Tibial artery (tissue), 4 donors: ENCODE measurements around the gene BRCA2.
"Not testable (repeated sequence)": the region's sequence is repeated elsewhere in the genome, so short reads cannot be mapped to it uniquely, and the experiment has no call there.

Experiments
- DNase-seq, 2 donors: peaks; one replicate each; pipeline ENCODE4 v3.0.0-alpha.2; 2019
- H3K27ac ChIP-seq, 2 donors: fragments of 200-600 bp; sonication (generic) in 1 of 2; 1 replicate in 1 of 2; 2 replicates in 1 of 2; pipeline ENCODE4 v1.5.1; 2018 to 2019; ENCODE audit warnings: mild to moderate bottlenecking in 1 of 2
- H3K27me3 ChIP-seq, 2 donors: fragments of 200-600 bp; sonication (generic) in 1 of 2; one replicate each; pipeline versions ENCODE4 v1.5.1 to v1.6.0; 2016 to 2019
- H3K36me3 ChIP-seq, 3 donors: fragments of 200-600 bp; sonication (generic) in 2 of 3; one replicate each; pipeline ENCODE4 v1.5.1; 2016 to 2019; ENCODE audit warnings: mild to moderate bottlenecking in 2 of 3
- H3K4me1 ChIP-seq, 4 donors: fragments of 200-600 bp; sonication (generic) in 2 of 4; 1 replicate in 3 of 4; 2 replicates in 1 of 4; pipeline ENCODE4 v1.5.1; 2016 to 2019
- H3K4me3 ChIP-seq, 2 donors: fragments of 200-600 bp; sonication (generic) in 1 of 2; 1 replicate in 1 of 2; 2 replicates in 1 of 2; pipeline ENCODE4 v1.5.1; 2018 to 2019; ENCODE audit warnings: mild to moderate bottlenecking in 2 of 2
- H3K9me3 ChIP-seq, 3 donors: fragments of 200-600 bp; sonication (generic) in 1 of 3; one replicate each; pipeline ENCODE4 v1.5.1; 2016 to 2019
- intact Hi-C: fragments of 100-400 bp; cut with DNase I; formaldehyde crosslinking; loops from one replicate; pipeline ENCODE4 v1.15.0; 2023; ENCODE audit warnings: low total_unique reads
- TF ChIP-seq, protein P1 (sequence below), 2 experiments: fragments of 200-600 bp in 1 of 2; fragments of 450-650 bp in 1 of 2; IDR thresholded peaks; one replicate each; pipeline ENCODE4 v1.5.1; 2017 to 2019; ENCODE audit warnings: antibody characterized with exemption in 2 of 2, mild to moderate bottlenecking in 1 of 2, moderate library complexity in 1 of 2

The BRCA2 gene

DNA sequence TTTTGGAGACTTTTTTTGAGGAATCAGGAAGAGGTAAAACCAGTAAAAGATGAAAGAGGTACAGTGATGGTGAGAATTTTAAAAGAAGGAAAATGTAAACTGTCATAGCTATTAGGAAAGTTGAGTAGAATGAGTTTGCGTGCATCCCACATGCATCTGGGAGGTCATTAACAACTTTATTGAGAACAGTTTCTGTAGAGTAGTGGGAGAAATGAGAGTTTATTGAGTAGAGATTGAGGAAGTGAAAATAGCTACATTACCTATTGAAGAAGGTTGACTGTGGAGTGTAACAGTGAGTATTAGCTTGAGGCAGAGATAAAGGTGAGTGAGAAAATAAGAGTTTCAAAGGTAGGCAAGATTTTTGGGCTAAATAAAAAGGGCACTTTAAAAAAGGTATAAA, 38.7 kb downstream of the BRCA2 start:
- Histone ChIP-seq H3K4me3 (no peak overlapping the region), H3K36me3 (no peaks in the 10 kb centered on the region), H3K9me3 (no peaks in the 10 kb centered on the region), H3K4me1 (no peaks in the 10 kb centered on the region), H3K27me3 (no peaks in the 10 kb centered on the region), H3K27ac (no peak overlapping the region)
- DNase-seq = no peak
- intact Hi-C loops = no loop called here
- TF ChIP-seq, protein P1, sequence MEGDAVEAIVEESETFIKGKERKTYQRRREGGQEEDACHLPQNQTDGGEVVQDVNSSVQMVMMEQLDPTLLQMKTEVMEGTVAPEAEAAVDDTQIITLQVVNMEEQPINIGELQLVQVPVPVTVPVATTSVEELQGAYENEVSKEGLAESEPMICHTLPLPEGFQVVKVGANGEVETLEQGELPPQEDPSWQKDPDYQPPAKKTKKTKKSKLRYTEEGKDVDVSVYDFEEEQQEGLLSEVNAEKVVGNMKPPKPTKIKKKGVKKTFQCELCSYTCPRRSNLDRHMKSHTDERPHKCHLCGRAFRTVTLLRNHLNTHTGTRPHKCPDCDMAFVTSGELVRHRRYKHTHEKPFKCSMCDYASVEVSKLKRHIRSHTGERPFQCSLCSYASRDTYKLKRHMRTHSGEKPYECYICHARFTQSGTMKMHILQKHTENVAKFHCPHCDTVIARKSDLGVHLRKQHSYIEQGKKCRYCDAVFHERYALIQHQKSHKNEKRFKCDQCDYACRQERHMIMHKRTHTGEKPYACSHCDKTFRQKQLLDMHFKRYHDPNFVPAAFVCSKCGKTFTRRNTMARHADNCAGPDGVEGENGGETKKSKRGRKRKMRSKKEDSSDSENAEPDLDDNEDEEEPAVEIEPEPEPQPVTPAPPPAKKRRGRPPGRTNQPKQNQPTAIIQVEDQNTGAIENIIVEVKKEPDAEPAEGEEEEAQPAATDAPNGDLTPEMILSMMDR (IDR thresholded peaks at IDR 0.05) = no peak

DNA sequence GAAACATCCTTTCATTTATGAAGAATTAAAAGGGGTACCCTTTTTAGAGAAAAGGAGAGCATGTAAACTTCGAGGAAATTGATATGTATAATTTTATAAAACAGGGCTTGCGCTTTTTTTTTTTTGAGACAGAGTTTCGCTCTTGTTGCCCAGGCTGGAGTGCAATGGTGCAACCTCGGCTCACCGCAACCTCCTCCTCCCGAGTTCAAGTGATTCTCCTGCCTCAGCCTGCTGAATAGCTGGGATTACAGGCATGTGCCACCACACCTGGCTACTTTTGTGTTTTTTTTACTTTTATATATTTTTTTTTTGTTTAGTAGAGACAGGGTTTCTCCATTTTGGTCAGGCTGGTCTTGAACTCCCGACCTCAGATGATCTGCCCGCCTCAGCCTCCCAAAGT, 40.6 kb downstream of the BRCA2 start:
- H3K9me3 ChIP-seq, DNase-seq, H3K4me1 ChIP-seq, intact Hi-C loops, H3K27ac ChIP-seq, H3K4me3 ChIP-seq, H3K27me3 ChIP-seq, H3K36me3 ChIP-seq: not testable (repeated sequence)

DNA sequence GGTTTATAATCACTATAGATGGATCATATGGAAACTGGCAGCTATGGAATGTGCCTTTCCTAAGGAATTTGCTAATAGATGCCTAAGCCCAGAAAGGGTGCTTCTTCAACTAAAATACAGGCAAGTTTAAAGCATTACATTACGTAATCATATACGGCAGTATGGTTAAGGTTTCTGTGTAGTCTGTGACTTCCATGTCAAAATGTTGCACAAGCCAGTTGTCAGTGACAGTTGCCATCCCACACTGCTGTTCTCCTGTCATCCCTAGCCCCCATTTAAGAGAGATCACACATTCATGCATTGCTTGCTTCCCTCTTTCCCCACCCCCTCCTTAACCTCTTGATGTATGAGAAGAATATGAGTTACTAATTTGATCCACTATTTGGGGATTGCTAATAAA, 47.3 kb downstream of the BRCA2 start:
- Histone ChIP-seq H3K9me3 (no peaks in the 10 kb centered on the region), H3K27ac (no peak overlapping the region), H3K27me3 (no peaks in the 10 kb centered on the region), H3K36me3 (no peaks in the 10 kb centered on the region), H3K4me1 (no peaks in the 10 kb centered on the region), H3K4me3 (no peak overlapping the region)
- TF ChIP-seq, protein P1 (IDR thresholded peaks at IDR 0.05) = no peak
- intact Hi-C loops = no loop called here
- no peak for DNase-seq

DNA sequence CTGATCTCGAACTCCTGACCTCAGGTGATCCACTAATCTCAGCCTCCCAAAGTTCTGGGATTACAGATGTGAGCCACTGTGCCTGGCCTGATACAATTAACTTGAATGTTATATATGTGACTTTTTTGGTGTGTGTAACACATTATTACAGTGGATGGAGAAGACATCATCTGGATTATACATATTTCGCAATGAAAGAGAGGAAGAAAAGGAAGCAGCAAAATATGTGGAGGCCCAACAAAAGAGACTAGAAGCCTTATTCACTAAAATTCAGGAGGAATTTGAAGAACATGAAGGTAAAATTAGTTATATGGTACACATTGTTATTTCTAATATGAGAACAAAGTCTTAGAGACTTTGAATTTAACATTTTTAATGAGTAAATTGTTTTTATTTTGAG, 55.5 kb downstream of the BRCA2 start:
- no peak overlapping the region for H3K4me3 ChIP-seq
- H3K9me3 ChIP-seq = no peaks in the 10 kb centered on the region
- intact Hi-C loops = no loop called here
- H3K27ac ChIP-seq = no peak overlapping the region
- no peaks in the 10 kb centered on the region for H3K27me3 ChIP-seq
- TF ChIP-seq, protein P1 (IDR thresholded peaks at IDR 0.05) = no peak
- H3K4me1 ChIP-seq = no peaks in the 10 kb centered on the region
- DNase-seq = no peak
- no peaks in the 10 kb centered on the region for H3K36me3 ChIP-seq

DNA sequence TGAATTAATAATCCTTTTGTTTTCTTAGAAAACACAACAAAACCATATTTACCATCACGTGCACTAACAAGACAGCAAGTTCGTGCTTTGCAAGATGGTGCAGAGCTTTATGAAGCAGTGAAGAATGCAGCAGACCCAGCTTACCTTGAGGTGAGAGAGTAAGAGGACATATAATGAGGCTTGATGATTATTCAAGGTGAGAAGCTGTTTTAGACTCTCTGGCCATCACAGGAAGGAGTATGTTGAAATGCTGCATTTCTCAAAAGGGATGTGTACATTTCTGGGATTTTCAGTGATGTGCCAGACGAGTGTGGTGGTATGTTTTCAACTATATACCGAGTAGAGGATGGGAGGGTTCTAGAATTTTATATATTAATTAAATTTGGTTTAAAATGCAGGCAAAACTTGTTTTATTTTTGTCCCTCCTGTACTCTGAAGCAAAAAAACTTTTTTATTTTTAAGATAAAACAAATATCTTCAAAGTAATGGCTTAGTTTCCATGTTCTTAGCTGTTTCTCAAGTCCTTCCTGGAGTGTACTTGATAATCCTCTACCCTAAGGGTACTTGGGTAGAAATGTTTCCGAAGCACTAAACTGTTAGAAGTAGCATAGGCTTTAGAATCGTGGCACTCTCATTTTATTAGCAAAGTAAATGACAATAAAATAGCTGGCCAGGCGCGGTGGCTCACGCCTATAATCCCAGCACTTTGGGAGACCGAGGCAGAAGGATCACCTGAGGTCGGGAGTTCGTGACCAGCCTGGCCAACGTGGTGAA, 61.5 kb downstream of the BRCA2 start:
- Histone ChIP-seq H3K36me3 (no peaks in the 10 kb centered on the region), H3K9me3 (no peaks in the 10 kb centered on the region), H3K4me3 (no peak overlapping the region), H3K27me3 (no peaks in the 10 kb centered on the region), H3K27ac (no peak overlapping the region), H3K4me1 (no peaks in the 10 kb centered on the region)
- TF ChIP-seq, protein P1 (IDR thresholded peaks at IDR 0.05) = no peak
- no peak for DNase-seq
- intact Hi-C loops = no loop called here

DNA sequence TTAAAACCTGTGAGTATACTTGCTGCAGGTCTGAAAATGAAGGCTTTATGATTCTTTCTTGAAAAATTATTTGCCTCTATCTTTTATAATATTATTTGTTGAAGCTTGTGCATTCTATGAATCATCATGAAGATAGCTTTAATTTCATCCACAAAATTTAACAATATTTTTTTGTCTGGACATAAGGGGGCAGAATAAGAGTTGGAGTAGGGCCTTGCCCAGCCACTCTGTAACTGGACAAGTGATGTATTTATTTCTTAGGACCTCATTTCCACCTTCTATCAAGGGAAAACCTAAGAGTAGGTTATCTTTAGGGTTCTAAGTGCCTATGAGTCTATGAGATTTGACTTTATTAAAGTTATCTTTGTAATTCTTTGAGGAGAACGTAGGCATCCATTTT, 62.7 kb downstream of the BRCA2 start:
- no peaks in the 10 kb centered on the region for H3K9me3 ChIP-seq
- no peak overlapping the region for H3K27ac ChIP-seq
- no peak for DNase-seq
- TF ChIP-seq, protein P1 (IDR thresholded peaks at IDR 0.05) = no peak
- H3K27me3 ChIP-seq = no peaks in the 10 kb centered on the region
- H3K4me3 ChIP-seq = no peak overlapping the region
- H3K4me1 ChIP-seq = no peaks in the 10 kb centered on the region
- intact Hi-C loops = no loop called here
- no peaks in the 10 kb centered on the region for H3K36me3 ChIP-seq
